Activated gamma-delta T cell (primary cell): Measurements from ENCODE around the gene CD151.

Source experiments
- DNase-seq: peaks from one replicate; lab custom pipeline; 2025; lab: John Stamatoyannopoulos, UW

CD151 gene

DNA sequence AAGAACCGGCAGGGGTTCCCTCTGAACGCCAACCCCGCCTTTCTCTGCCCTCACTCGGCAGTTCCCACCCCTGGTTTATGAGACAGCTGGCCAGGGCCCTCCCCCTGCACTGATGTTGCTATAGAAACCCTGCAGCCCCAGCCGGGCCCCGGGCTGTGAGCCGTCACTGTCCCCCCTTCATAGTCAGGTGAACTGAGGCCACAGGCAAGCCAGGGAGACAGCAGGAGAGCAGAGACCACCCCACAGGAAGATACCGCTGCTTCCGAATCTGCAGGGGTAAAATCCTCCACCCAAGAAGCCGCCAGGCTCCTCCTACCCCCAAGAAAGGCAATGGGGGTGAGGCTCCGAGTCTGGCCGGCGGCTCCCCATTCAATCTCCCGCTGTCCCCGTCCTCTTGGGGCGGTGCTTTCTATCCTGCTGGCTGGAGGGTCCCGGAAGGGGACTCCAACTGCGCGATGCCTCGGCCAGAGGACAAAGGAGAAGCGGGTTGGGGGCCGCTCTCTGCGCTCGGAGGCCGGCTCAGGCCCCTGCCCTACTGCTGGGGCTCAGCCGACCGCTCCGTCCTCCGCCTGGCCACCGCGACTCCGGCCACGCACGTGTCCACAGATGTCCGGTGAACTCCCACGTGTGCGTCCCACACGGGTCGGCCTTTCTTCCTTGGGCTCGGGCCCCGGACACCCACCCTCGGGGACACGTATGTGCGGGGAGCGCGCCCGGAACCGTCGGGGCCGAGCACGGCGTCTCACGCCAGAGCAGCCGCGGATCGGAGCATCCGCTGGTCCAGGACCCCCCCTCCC is 35.3 kb upstream of the CD151 start:
- peak; percentile 63 for DNase-seq

DNA sequence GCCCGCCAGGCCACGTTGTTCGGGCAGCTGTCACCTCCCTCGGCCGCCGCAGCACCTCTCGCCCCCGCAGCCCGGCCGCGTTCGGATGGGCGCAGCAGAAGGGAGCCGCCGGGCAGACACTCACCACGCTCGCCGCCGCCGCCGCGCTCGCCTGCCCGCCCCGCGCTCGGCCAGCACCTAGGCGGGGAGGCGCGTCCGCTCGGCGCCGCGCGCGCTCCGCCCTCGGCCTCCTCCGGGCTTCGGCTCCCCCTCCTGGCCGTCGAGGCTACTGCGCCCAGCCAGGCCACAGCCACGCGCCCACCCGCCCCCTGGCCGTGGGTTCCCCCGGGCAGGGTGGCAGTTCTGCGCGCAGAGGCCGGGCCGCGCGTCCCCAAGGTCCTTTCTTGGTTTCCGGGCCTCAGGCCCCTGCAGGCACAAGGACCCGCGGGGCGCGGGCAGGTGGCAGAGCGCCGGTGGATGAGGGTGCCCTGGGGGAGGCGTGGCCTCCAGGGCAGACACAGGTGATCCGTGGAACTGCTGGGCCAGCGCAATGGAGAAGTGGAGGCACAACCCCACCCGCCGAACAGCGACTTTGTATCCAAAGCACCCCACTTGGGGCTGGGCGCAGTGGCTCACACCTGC is 34.5 kb upstream of the CD151 start, which contains the start of gene SLC25A22:
SLC25A22 (minus strand) TSS at position 189 of the 621 bp plus-strand sequence. CDS start 3,275 bp downstream, outside the sequence.
- peak; percentile 71 for DNase-seq

DNA sequence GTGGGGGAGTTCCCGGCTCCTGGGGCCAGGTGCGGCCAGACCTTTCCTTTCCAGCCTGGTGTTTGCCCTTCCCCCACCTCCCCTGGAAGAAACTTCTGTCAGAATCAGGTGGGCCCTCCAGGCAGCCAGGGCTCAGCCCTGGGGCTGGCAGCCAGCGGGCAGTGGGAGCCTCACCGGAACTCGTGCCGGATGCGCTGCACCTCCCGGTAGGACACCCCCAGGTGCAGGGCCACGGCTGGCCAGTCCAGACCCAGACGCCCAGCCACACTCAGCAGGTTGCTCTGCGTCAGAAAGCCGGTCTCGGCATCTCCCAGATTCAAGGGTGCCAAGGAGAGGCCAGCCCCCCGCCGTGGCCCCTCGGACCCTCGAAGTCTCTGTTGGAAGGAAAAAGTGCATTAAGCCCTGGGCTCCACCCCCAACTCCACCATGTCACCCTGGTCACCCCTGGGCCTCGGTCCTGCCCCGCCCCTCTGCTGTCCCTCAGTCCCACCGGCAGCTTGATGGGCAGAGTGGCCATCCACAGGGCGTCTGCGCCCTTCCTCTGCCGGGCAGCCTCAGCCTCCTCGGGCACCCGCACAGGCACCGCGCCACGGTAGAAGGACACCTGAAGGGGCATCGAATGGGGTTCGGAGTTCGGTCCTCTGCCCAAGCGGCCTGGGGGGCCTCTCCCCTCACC is 33.0 kb upstream of the CD151 start:
- no peak for DNase-seq

DNA sequence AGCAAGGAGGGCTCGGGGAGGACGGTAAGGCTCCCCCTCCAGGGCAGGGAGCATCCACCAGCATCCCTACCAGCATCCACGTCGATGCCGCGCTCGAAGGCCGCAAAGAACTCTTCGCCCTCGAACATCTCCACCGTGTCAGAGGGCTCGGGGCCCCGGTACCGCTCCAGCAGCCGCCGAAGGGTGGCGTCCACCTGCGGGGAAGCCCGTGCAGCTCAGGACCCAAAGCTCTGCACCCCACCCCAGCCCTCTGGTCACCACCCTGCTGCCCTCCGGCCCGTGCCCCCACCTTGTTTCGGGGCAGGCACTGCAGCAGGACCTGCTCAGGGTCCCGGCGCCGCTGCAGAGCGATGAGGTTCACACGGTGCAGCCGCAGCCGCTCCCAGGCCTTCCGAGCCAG is 32.3 kb upstream of the CD151 start:
- DNase-seq = no peak

DNA sequence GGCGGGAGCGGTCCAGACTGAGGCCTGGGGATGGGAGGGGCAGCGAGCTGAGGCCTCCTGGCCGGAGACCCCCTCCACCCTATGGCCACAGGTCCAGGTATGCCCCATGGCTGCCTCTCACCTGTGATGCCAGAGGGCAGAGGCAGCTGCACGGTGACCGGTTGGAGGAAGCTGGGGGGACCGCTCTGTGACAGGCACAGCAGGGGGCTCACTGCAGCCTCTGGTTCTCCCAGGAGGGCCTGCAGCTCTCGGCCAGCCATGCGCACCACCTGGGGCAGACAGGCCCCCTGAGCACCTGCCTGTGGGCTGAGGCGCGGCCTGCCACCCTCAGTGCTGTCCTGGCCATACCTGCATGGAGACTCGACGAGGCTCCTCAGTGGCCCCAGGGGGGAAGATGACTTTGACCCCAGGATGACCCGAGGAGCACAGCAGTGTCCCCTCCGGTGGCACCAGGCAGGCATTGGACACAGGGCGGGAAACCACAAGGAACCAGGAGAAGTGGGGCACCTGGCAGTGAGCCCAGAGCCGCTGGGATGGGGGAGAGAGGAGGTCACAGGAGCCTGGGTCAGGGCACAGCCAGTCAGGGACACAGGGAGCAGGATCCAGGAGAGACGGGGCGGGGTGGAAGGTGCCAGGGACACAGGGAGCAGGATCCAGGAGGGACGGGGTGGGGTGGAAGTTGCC is 31.5 kb upstream of the CD151 start:
- no peak for DNase-seq

DNA sequence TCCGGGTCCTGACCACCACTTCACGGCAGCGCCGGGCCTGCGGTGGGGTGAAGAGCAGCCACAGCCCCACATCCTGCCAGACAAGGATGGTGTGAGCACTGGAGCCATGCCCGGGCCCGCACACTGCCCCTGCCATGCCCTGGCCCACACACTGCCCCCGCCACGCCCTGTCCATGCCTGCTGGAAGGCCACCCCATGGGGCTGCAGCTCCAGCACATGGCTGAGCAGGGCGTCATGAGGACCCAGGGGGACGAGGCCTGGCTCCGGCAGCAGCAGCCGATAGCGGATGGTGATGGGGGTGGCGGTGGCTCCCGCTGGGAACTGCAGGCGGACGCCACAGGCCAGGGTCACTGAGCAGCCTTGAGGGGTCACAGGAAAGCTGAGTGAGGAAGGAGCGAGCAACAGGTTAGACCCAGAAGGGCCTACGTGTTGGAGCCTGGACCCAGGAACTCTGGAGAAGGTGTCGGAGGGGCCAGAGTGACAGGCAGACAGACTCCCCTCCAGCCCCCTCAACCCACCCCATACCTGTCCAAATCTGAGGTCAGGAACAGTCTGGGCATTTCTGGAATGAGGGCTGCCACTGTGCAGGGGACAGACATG is 30.6 kb upstream of the CD151 start:
- no peak for DNase-seq

DNA sequence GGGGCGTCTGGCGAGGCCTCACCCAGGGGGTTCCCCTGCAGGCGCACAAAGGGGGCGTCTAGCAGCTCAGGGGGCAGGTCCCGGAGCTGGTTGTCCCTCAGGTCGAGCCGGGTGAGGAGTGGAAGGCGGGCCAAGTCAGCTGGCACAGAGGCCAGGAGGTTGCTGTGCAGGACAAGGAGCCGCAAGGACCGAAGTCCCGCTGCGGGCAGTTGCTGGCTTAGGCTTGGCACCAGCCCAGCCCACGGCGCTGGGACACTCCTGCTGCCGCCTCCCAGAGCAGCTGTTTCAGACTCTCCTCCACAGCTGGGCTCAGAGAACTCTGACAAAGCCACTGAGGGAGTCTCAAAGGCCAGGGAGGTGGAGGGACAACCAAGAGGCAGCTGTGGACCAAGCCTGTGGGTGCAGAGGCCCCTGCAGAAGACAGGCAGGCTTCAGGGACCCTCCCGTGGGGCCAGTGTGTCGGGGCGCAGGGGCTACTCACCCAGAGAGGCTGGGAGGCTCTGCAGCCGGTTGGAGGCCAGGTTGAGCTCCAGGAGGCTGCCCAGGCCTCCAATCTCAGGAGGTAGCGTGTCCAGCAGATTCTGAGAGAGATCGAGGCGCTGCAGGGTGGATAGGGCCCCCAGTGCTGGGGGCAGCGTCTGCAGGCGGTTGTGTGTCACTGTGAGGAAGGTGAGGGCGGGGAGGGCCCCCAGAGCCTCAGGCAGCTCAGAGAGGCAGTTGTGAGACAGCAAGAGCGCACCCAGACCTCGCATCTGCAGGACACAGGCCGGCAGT is 29.9 kb upstream of the CD151 start:
- DNase-seq = no peak

DNA sequence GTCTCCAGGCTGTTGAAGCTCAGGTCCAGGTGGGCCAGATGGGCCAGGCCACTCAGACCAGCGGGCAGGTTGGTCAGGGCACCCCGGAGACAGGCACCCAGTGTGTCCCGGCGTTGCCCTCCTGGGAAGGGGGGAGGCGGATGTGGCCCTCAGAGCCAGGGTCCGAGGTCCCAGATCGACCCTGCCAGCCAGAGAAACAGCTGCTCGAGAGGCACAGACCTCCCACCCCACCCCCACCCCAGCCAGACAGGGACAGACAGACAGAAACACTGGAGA is 29.3 kb upstream of the CD151 start:
- no peak for DNase-seq

DNA sequence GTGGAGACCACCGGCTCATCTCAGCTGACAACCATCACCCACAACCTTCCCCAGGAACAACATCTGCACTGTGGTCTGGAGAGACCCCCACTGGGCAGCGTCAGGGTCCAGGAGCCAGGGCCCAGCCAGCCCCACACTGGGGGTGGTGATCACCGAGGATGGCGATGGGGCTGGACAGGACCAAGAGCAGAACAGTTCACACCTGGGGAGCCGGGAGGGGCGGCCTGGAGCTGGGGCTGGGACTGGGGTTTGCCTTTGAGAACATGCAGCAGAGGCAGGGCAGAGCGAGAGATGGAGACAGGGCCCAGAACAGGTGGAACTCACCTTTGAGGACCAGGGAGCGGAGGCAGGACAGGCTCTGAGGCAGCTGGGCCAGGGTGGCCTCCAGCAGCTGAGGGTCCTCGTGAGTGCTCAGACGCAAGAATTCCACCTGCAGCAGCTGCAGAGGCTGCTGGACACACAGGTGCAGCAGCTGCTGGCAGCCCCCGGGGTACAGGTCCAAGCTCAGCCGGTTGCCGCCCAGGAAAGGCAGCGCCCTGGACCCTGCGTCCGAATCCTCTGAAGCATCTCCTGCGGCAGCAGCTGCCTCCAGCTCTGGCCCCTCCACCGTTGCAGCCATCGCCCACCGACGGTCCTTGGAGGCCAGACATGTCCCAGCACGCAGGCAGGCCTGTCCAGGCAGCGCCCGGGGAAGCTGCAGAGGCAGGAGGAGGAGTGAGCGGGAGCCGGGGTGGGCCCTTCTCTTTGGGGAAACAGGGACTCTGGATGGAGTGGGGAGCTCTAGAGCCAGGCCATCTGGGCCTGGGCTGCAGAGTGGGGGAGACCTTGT is 28.8 kb upstream of the CD151 start:
- no peak for DNase-seq

DNA sequence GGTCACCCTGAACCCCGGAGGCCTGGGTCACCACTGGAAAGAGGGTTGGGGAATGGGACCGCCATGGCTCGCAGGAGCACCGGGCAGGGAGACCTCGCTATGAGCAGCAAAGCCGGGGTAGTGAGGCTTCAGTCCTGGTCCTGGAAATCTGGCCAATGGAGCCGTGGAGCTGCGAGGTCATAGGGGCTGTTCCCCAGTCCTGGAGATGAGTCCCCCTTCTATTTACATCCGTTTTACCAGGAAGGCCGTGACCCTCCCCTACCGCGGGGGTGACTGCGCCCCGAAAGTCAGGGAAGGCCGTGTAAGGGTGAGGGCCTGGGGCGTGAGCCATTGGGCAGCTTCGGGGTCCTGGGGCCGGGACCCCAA is 28.2 kb upstream of the CD151 start:
- DNase-seq = no peak

DNA sequence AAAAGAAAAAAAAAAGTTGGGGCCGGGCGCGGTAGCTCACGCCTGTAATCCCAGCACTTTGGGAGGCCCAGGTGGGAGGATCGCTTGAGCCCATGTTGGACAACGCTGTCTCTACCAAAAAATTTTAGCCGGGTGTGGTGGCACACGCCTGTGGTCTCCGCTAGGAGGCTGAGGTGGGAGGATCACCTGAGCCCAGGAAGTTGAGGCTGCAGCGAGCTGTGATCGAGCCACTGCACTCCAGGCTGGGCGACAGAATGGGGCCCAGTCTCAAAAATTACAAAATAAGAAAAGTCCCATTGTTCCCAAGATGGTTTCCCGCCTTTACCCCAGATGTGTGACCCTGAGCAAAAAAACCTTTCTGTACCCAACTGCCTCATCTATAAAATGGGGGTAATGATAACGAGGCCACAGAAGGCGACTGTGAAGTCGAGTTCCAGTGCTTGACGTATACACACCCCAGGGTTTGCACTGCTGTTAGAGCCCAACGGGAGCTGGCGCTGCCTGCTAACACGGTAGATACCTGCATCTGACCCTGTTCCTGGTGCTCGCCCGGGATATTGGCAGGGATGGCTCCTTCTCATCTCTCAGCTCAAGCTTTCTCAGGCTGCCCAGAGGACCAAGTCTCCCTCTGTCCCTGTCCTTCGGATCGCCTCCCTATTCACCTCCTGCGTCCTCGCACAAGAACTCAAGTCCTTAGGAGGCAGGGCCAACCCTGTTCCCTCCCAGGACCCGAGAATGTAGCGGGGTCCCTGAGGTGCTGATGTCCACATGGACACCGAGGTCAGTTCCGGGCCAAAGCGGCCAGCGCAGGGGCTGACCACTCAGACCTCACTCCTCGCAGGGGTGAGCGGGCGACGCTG is 24.1 kb upstream of the CD151 start:
- no peak for DNase-seq

DNA sequence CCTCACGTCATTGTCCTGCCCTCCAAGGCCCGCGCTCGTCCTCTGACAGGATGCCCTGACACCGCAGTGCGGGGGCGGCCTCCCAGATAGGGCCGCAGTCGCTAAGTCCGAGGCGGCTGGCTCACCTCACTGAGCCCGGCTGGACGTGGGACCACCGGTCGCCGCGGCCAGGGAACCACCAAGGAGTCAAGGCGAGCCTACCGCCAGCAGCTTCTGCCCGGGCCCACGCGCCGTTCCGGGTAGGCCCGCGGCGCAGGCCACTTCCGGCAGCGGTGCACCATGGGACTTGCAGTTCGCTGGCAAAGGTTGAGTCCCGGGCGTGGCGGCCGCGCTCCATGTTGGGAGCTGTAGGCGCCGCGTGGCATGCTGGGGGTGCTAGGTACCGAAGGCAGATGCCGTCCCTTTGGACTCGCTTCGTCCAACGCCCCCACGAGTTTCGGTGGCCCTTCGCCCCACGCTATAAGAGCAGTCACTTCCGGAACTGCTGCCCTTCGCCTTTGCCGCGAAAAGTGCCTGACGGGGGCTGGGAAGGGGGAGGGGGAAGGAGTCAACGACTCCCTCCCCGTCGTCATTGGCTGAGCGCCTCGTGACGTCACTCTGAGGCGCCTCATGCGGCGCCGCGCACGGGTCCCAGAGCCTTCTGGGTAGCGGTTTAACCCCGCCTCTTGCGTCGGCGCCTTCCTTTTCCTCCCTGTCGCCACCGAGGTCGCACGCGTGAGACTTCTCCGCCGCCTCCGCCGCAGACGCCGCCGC is 23.3 kb upstream of the CD151 start, which contains the start of gene RPLP2:
RPLP2 (plus strand) TSS at position 681 of the 753 bp plus-strand sequence. CDS start 268 bp downstream, outside the sequence.
- peak; percentile 97 for DNase-seq

DNA sequence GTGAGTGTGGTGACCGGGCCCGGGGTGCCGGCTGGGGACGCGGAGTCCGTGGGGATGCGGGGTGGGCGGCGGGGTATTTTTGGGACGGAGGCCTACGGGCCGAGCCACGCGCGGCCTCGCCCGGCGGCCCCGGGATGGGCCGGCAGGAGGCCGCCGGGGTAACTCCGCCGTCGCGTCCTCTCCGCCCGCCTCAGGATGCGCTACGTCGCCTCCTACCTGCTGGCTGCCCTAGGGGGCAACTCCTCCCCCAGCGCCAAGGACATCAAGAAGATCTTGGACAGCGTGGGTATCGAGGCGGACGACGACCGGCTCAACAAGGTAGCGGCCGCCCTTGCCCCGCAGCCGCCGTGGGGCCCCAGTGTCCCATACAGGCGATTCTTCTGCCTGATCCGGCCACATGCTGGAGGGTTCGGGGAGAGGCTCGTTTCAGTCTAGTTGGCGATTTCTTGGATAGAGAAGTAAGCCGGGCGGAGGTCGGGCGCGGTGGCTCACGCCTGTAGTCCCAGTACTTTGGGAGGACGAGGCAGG is 22.6 kb upstream of the CD151 start:
- DNase-seq = no peak

DNA sequence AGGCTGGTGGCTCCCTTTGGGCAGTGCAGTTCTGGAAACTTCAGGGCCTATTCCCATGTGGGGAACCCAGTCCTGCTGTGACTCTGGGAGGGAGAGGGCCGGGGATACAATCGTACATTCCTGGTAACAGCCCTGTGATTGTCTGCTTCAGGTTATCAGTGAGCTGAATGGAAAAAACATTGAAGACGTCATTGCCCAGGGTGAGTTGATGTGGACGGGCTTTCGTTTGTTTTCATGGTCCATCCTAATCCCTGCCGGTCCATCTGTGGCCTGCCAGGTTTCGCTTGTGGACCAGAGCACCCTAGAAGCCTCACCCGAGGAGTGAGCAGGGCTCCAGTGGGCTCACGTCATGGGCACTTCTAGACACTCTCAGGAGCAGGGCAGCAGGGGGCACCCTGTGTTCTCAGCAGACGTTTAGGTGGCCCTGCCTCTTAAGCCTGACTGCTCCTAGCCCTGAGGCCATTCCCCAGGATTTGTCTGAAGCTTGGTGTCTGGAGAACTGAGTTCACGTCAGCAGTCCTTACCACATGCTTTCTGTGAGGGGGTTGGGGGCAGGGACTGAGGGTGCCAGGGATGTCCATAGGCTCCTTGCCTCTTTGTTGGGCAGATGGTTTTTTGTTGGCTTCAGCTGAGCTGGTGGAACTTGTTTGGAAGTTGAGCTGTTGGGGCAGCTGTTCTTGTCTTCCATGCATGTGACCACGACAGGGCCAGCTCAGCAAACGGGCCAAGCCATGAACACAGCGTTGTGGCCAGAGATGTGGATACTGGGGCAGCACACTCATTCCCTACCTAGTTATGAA is 21.1 kb upstream of the CD151 start:
- no peak for DNase-seq

DNA sequence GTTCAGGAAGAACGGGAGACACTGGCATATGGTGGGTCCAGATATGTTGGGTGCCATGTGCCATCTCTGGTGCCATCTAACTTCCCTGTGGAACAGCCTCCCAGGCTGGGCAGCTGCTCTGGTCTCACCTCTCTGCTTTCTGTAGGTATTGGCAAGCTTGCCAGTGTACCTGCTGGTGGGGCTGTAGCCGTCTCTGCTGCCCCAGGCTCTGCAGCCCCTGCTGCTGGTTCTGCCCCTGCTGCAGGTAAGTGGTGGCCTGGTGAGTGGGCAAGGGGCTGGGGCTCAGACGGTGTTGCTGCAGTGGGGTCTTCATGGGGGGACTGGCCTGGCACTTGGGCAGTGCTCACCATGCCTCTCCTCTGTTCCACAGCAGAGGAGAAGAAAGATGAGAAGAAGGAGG is 20.4 kb upstream of the CD151 start:
- DNase-seq = no peak

DNA sequence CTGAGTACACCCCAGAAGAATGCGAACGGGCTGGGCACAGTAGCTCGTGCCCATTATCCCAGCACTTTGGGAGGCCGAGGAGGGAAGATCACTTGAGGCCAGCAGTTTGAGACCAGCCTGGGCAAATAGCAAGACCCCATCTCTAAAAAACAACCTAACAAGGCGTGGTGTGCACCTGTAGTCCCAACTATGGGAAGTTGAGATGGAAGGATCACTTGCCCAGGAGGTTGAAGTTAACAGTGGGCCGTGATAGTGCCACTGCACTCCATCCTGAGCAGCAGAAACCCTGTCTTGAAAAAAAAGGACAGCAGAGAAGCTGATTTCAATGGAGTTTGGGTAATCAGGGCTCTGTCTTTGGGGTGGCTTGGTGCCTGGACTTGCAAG is 19.7 kb upstream of the CD151 start:
- no peak for DNase-seq

DNA sequence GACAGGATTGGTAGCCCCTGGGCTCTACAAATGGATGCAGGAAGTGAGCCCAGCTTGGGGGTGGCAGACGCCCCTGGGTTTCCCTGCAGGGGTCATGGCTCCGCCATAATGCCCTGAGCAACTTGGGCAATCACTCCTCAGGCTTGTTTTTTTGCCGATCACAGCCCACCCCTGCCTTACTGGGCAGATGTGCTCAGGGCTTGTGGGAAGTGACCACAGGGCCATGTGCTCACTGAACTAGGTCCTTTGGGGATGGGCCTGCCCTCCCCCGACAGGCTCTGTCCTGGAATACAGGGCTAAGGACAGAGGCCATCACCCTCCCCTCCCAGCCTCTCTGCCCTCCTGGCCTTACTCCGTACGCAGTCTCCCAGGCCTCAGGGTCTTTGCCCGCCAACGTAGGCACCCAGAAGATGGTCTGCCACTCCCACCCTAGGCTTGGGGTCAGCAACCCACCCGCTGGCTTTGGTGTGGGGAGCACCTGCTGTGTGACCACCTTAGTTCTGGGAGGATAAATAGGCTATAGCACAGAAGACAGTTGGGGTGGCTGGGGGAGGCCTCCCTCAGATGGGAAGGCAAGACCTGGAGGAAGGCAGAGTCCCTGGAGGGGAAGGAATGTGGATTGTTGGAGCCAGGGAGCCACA is 19.2 kb upstream of the CD151 start:
- DNase-seq = no peak
